Measurements from ENCODE around the gene KMT2C. TPM values are rescaled to one million over a fixed set of nuclear protein-coding genes. Genes with fewer than 3 reads are reported as not detected.

KMT2C gene
- total and polyA plus RNA-seq, 10 of the 15 experiments (the other 5 are each of a cell fraction or from before 2014, with no cell fraction given): 3.3 to 45.2 (median 19.2) TPM

- DNase-seq (ENCODE audit: low read depth, low spot score): no peak
- SMC1A ChIA-PET (ENCODE audit: uncharacterized antibody, unreplicated experiment): interaction anchor here (1.2 to 7.6 kb wide), 8 partner anchors 12 to 390 kb away, joined by 3 to 64 read pairs (median 6); no protein-coding TSS in a partner anchor
- peak overlapping the region; percentile 18; the same call in 1 of the 2 replicates for H3K27ac ChIP-seq (ENCODE audit: control insufficient read depth, insufficient read depth)
- BruUV-seq (replicated peaks): no TSS peak
- peaks cover 7% of the 10 kb centered on the region for H3K79me2 ChIP-seq (ENCODE audit: control insufficient read depth, insufficient read depth, low read length)
- POLR2A ChIA-PET: interaction anchor here (1.5 to 1.7 kb wide), 3 partner anchors 17 to 26 kb away, joined by 3 to 10 read pairs (median 6); no protein-coding TSS in a partner anchor
- WGBS (ENCODE audit: insufficient coverage, insufficient replicate concordance, low lambda C conversion rate, missing lambda C conversion rate): 67% methylated on average over 2 of the region's 2 CpGs
- no peak for FAIRE-seq
- no peaks in the 10 kb centered on the region for H4K20me1 ChIP-seq (ENCODE audit: control insufficient read depth, insufficient read depth)
- CTCF ChIA-PET: interaction anchor here (1.0 to 6.4 kb wide), 5 partner anchors 21 to 390 kb away, joined by 3 to 41 read pairs (median 6); no protein-coding TSS in a partner anchor
- in situ Hi-C loops (cut with MboI) (no loop called here), intact Hi-C loops (cut with micrococcal nuclease; ENCODE audit: unreplicated experiment) (loop anchor here (5.0 kb wide), 2 partner anchors 116 to 361 kb away; partner anchors contain the start of gene XRCC2)
- no peak overlapping the region for H3K4me2 ChIP-seq (ENCODE audit: control insufficient read depth, insufficient read depth)
- peaks cover 12% of the 10 kb centered on the region; the same call in 1 of the 2 replicates for H3K4me1 ChIP-seq (ENCODE audit: control insufficient read depth, insufficient read depth, low read length)
- no peak overlapping the region for H3K9ac ChIP-seq (ENCODE audit: control insufficient read depth, insufficient read depth, low read length)
- no peak for ATAC-seq
- RAD21 ChIA-PET (ENCODE audit: unreplicated experiment): interaction anchor here (0.6 to 5.4 kb wide), 8 partner anchors 15 to 391 kb away, joined by 3 to 35 read pairs (median 5); no protein-coding TSS in a partner anchor
- peaks cover 0 to 10% of the 10 kb centered on the region in 2 experiments; a peak in 2 of 4 replicates for H3K36me3 ChIP-seq (ENCODE audit: control insufficient read depth in 2 of 2, insufficient read depth in 2 of 2, low read length in 1 of 2)
- H3K4me3 ChIP-seq: no peak overlapping the region
- no peak overlapping the region for H2AFZ ChIP-seq (ENCODE audit: control insufficient read depth, low read depth, low read length)
- TF ChIP-seq IRF5 (IDR thresholded peaks at IDR 0.05; ENCODE audit: borderline replicate concordance): no peak
- no peak for TF ChIP-seq JUND (IDR thresholded peaks at IDR 0.05; ENCODE audit: low read depth, low read length)
- TF ChIP-seq BRCA1 (IDR thresholded peaks at IDR 0.05; ENCODE audit: low read depth, low read length): no peak
- no peak for TF ChIP-seq HSF1 (IDR thresholded peaks at IDR 0.05; ENCODE audit: low read depth, low read length)
- no peak for TF ChIP-seq TCF7 (IDR thresholded peaks at IDR 0.05; ENCODE audit: borderline replicate concordance)
- H3K27me3 ChIP-seq (replicated peaks in 1 of 2; ENCODE audit: control insufficient read depth in 2 of 2, insufficient read depth in 2 of 2, low read length in 1 of 2): no peaks in the 10 kb centered on the region
- no peaks in the 10 kb centered on the region; the same call in 1 of the 3 replicates for H3K9me3 ChIP-seq (replicated peaks; ENCODE audit: control insufficient read depth, insufficient read depth, low read length)
These were observed 120.0 kb downstream of the KMT2C start for GRCh38 chr7:152315845-152316244.

All from GM12878 (cell line).